Body of pancreas (tissue), 4 donors: Measurements from ENCODE around the gene UBASH3A. TPM values are rescaled to one million over a fixed set of nuclear protein-coding genes. Genes with fewer than 3 reads are reported as not detected.
A peak's percentile ranks its signal among the peaks of the same experiment; 100 is the strongest.

Experiments
- ATAC-seq: fragments of 150-250 bp; one replicate; pipeline ENCODE4 v1.9.1; 2016
- DNase-seq, 4 donors: peaks; one replicate each; pipeline ENCODE4 v3.0.0-alpha.2; 2019
- H3K27ac ChIP-seq, 4 donors: fragments of 200-600 bp; sonication (generic); 1 replicate in 3 of 4; 2 replicates in 1 of 4; pipeline versions ENCODE4 v1.5.1 to v1.6.1; 2016 to 2019; ENCODE audit warnings: mild to moderate bottlenecking in 1 of 4, mixed read lengths in 1 of 4, moderate library complexity in 1 of 4
- H3K27me3 ChIP-seq, 2 donors: fragments of 200-600 bp; sonication (generic); one replicate each; pipeline ENCODE4 v1.6.0; 2016; ENCODE audit warnings: mild to moderate bottlenecking in 1 of 2
- H3K36me3 ChIP-seq, 2 donors: fragments of 200-600 bp; sonication (generic); replicated peaks in 1 of 2; 2 replicates each; pipeline ENCODE4 v1.5.1; 2016; ENCODE audit warnings: low read depth in 2 of 2; ENCODE audit not compliant: insufficient read depth in 1 of 2
- H3K4me1 ChIP-seq: fragments of 200-600 bp; sonication (generic); one replicate; pipeline ENCODE4 v1.6.0; 2016
- H3K4me3 ChIP-seq, 2 donors: fragments of 200-600 bp; sonication (generic); 1 replicate in 1 of 2; 2 replicates in 1 of 2; pipeline ENCODE4 v1.5.1; 2016 to 2019
- H3K9me3 ChIP-seq, 3 donors: fragments of 200-600 bp; sonication (generic); 1 replicate in 2 of 3; 2 replicates in 1 of 3; pipeline ENCODE4 v1.5.1; 2016
- CTCF ChIP-seq, 7 experiments: fragments of 450-650 bp in 4 of 7; fragments of 200-600 bp in 3 of 7; sonication (generic) in 3 of 7; IDR thresholded peaks; one replicate each; pipeline ENCODE4 v1.5.1; 2016 to 2019; ENCODE audit warnings: antibody characterized with exemption in 7 of 7
- POLR2A ChIP-seq, 3 donors: fragments of 450-650 bp; IDR thresholded peaks; one replicate each; pipeline ENCODE4 v1.6.1; 2016; ENCODE audit warnings: antibody characterized with exemption in 3 of 3, mild to moderate bottlenecking in 2 of 3
- WGBS, 2 donors: methylation state at CpG; one replicate each; pipeline ENCODE4 v1.1.5; 2017; 5-methylcytosine and 5-hydroxymethylcytosine counted together
- intact Hi-C: fragments of 100-400 bp; cut with DNase I; formaldehyde crosslinking; loops from one replicate; pipeline ENCODE4 v1.15.1; 2023
- total RNA-seq, 2 donors: library from RNA; depleted of rRNA; stranded (reverse); fragments of >200 nt; gene quantifications; one replicate each; pipeline ENCODE4 v1.1.0, GENCODE V29; 2016

Gene UBASH3A
- total RNA-seq, 2 donors from 2014 or later: 0.26 TPM; not detected in 1

- Histone ChIP-seq H3K4me1 (peaks cover 28% of the 10 kb centered on the region), H3K27me3 (no peaks in the 10 kb centered on the region), H3K4me3 (no peak overlapping the region), H3K36me3 (no peaks in the 10 kb centered on the region), H3K9me3 (no peaks in the 10 kb centered on the region), H3K27ac (peak overlapping the region in 2 of 4 donors; percentile 30 to 48)
- TF ChIP-seq CTCF (IDR thresholded peaks at IDR 0.05) (no peak), POLR2A (IDR thresholded peaks at IDR 0.05) (no peak)
- intact Hi-C loops: no loop called here
- WGBS, 2 donors: 41 to 43% methylated on average over 7 of the region's 7 CpGs
- ATAC-seq (no peak), DNase-seq (no peak)
Observed at GRCh38 chr21:42478504-42478903, 74.8 kb downstream of the UBASH3A start.

GRCh38 chr21:42479582-42479981 is 75.9 kb downstream of the UBASH3A start:
- ATAC-seq (no peak), DNase-seq (no peak)
- H3K27me3 ChIP-seq: no peaks in the 10 kb centered on the region
- no peak overlapping the region for H3K27ac ChIP-seq
- H3K4me1 ChIP-seq: peaks cover 17% of the 10 kb centered on the region
- H3K9me3 ChIP-seq: no peaks in the 10 kb centered on the region
- no peak overlapping the region for H3K4me3 ChIP-seq
- WGBS, 2 donors: 76 to 82% methylated on average over 5 of the region's 5 CpGs
- intact Hi-C loops: no loop called here
- TF ChIP-seq CTCF (IDR thresholded peaks at IDR 0.05) (no peak), POLR2A (IDR thresholded peaks at IDR 0.05) (no peak)
- no peaks in the 10 kb centered on the region for H3K36me3 ChIP-seq

GRCh38 chr21:42480736-42481135 is 77.0 kb downstream of the UBASH3A start:
- WGBS, 2 donors: 84 to 85% methylated on average over 10 of the region's 10 CpGs
- Histone ChIP-seq H3K9me3 (no peaks in the 10 kb centered on the region), H3K27ac (no peak overlapping the region), H3K27me3 (no peaks in the 10 kb centered on the region), H3K36me3 (no peaks in the 10 kb centered on the region), H3K4me1 (peaks cover 17% of the 10 kb centered on the region), H3K4me3 (no peak overlapping the region)
- intact Hi-C loops: no loop called here
- TF ChIP-seq POLR2A (IDR thresholded peaks at IDR 0.05): no peak
- DNase-seq (no peak), ATAC-seq (no peak)

- Histone ChIP-seq H3K4me1 (peaks cover 17% of the 10 kb centered on the region), H3K27me3 (no peaks in the 10 kb centered on the region), H3K27ac (no peak overlapping the region), H3K9me3 (no peaks in the 10 kb centered on the region), H3K36me3 (no peaks in the 10 kb centered on the region), H3K4me3 (no peak overlapping the region)
- ATAC-seq (no peak), DNase-seq (no peak)
- intact Hi-C loops: no loop called here
- WGBS, 2 donors: 91% methylated on average over 4 of the region's 4 CpGs
- TF ChIP-seq POLR2A (IDR thresholded peaks at IDR 0.05) (no peak), CTCF (IDR thresholded peaks at IDR 0.05) (no peak)
Observed at GRCh38 chr21:42481169-42481568, 77.5 kb downstream of the UBASH3A start.

- no peaks in the 10 kb centered on the region for H3K9me3 ChIP-seq
- H3K4me3 ChIP-seq: no peak overlapping the region
- intact Hi-C loops: no loop called here
- peaks cover 8% of the 10 kb centered on the region for H3K4me1 ChIP-seq
- DNase-seq: no peak
- no peak overlapping the region for H3K27ac ChIP-seq
- TF ChIP-seq CTCF (IDR thresholded peaks at IDR 0.05) (no peak), POLR2A (IDR thresholded peaks at IDR 0.05) (no peak)
- no peak for ATAC-seq
- 66 to 67% methylated on average over 7 of the region's 7 CpGs for WGBS, 2 donors
- H3K27me3 ChIP-seq: no peaks in the 10 kb centered on the region
- H3K36me3 ChIP-seq: no peaks in the 10 kb centered on the region
Observed at GRCh38 chr21:42484966-42485365, 81.3 kb downstream of the UBASH3A start.
